NCI-H2227 treated with DMSO at 0.1 percent for 48 hours (cell line): ENCODE results near the gene PLA2G6.
"Not testable (repeated sequence)": the region's sequence is repeated elsewhere in the genome, so short reads cannot be mapped to it uniquely, and the experiment has no call there.

Experiments used
- DNase-seq: peaks from one replicate; lab custom pipeline; 2025; lab: John Stamatoyannopoulos, UW

Gene PLA2G6

GRCh38 chr22:38167988-38168407 is 13.6 kb downstream of the PLA2G6 start:
- no peak for DNase-seq

GRCh38 chr22:38165922-38166593 is 15.6 kb downstream of the PLA2G6 start:
- no peak for DNase-seq

GRCh38 chr22:38164551-38164918 is 17.1 kb downstream of the PLA2G6 start:
- DNase-seq: no peak

- DNase-seq: no peak
These were observed 17.6 kb downstream of the PLA2G6 start for GRCh38 chr22:38163844-38164550.

GRCh38 chr22:38162881-38163843 is 18.5 kb downstream of the PLA2G6 start:
- DNase-seq: no peak

- no peak for DNase-seq
These were observed 25.9 kb downstream of the PLA2G6 start for GRCh38 chr22:38155703-38156102.

- DNase-seq: not testable (repeated sequence)
These were observed 27.1 kb downstream of the PLA2G6 start for GRCh38 chr22:38154563-38154915.

GRCh38 chr22:38153821-38154562 is 27.6 kb downstream of the PLA2G6 start:
- no peak for DNase-seq

GRCh38 chr22:38151126-38151500 is 30.5 kb downstream of the PLA2G6 start:
- DNase-seq: no peak

GRCh38 chr22:38148245-38148644 is 33.4 kb downstream of the PLA2G6 start:
- DNase-seq: no peak

GRCh38 chr22:38146166-38146565 is 35.5 kb downstream of the PLA2G6 start:
- not testable (repeated sequence) for DNase-seq

- no peak for DNase-seq
These were observed 37.6 kb downstream of the PLA2G6 start for GRCh38 chr22:38144025-38144405.

GRCh38 chr22:38142606-38143005 is 39.0 kb downstream of the PLA2G6 start:
- no peak for DNase-seq

GRCh38 chr22:38141217-38141973 is 40.2 kb downstream of the PLA2G6 start:
- no peak for DNase-seq

GRCh38 chr22:38139901-38140300 is 41.7 kb downstream of the PLA2G6 start:
- DNase-seq: no peak

GRCh38 chr22:38138961-38139360 is 42.7 kb downstream of the PLA2G6 start:
- DNase-seq: no peak

- no peak for DNase-seq
These were observed 43.5 kb downstream of the PLA2G6 start for GRCh38 chr22:38137876-38138687.

- DNase-seq: no peak
These were observed 45.0 kb downstream of the PLA2G6 start for GRCh38 chr22:38136607-38137006.

- DNase-seq: no peak
These were observed 46.4 kb downstream of the PLA2G6 start for GRCh38 chr22:38135133-38135706.

- no peak for DNase-seq
These were observed 48.3 kb downstream of the PLA2G6 start for GRCh38 chr22:38133331-38133730.
